Measurements from ENCODE around the gene GIPC3. TPM values are rescaled to one million over a fixed set of nuclear protein-coding genes. Genes with fewer than 3 reads are reported as not detected.

GIPC3 gene
- total RNA-seq, 1 donor from 2014 or later, result 2.2 TPM

DNA sequence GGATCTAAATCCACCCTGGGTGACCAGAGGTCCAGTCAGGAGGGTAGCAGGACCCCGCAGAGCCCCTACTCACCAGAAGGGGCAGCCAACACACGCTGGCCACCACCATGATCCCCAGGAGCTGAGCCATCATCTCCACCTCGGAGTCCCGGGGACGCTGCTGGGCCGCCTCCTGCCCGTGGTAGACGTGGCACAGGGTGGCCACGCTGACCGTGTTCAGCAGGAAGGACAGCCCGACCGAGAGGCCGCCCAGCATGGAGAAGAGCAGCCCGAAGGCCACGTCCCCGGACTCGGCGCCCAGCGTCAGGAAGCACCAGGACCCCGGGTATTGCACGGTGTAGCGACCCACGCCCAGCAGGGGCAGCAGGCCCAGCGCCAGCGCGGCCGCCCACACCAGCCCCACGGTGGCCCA lies 14.5 kb downstream of the GIPC3 start:
- H3K4me3 Mint-ChIP-seq (ENCODE audit: unreplicated experiment), result no peak overlapping the region
- peak; percentile 86 for DNase-seq (ENCODE audit: low spot score)
- H3K27ac Mint-ChIP-seq (ENCODE audit: unreplicated experiment), result no peak overlapping the region
- no peaks in the 10 kb centered on the region for H3K9me3 Mint-ChIP-seq (ENCODE audit: low read depth)
- H3K27me3 Mint-ChIP-seq (ENCODE audit: low read depth), result no peaks in the 10 kb centered on the region
- H3K36me3 Mint-ChIP-seq (ENCODE audit: low read depth), result no peaks in the 10 kb centered on the region
- H3K4me1 Mint-ChIP-seq (ENCODE audit: low read depth), result peaks cover 3% of the 10 kb centered on the region
- TF ChIP-seq, protein P1, sequence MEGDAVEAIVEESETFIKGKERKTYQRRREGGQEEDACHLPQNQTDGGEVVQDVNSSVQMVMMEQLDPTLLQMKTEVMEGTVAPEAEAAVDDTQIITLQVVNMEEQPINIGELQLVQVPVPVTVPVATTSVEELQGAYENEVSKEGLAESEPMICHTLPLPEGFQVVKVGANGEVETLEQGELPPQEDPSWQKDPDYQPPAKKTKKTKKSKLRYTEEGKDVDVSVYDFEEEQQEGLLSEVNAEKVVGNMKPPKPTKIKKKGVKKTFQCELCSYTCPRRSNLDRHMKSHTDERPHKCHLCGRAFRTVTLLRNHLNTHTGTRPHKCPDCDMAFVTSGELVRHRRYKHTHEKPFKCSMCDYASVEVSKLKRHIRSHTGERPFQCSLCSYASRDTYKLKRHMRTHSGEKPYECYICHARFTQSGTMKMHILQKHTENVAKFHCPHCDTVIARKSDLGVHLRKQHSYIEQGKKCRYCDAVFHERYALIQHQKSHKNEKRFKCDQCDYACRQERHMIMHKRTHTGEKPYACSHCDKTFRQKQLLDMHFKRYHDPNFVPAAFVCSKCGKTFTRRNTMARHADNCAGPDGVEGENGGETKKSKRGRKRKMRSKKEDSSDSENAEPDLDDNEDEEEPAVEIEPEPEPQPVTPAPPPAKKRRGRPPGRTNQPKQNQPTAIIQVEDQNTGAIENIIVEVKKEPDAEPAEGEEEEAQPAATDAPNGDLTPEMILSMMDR (IDR thresholded peaks at IDR 0.05), result peak; percentile 41

DNA sequence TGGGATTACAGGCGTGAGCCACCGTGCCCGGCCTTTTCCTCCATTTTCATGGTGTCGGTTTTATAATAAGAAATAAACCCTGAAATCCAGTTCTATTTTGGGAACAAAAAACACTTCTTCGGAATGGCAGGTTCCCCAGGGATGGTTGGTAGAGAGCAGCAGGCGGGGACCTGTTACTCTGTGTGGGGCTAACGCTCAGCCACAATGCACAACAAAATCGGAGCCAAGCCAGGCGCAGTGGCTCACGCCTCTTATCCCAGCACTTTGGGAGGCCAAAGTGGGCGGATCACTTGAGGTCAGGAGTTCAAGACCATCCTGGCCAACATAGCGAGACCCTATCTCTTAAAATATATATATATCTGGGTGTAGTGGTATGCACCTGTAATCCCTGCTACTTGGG lies 15.7 kb downstream of the GIPC3 start:
- H3K9me3 Mint-ChIP-seq (ENCODE audit: low read depth), result no peaks in the 10 kb centered on the region
- H3K4me3 Mint-ChIP-seq (ENCODE audit: unreplicated experiment), result no peak overlapping the region
- H3K36me3 Mint-ChIP-seq (ENCODE audit: low read depth), result no peaks in the 10 kb centered on the region
- H3K4me1 Mint-ChIP-seq (ENCODE audit: low read depth), result peaks cover 3% of the 10 kb centered on the region
- no peaks in the 10 kb centered on the region for H3K27me3 Mint-ChIP-seq (ENCODE audit: low read depth)
- no peak for DNase-seq (ENCODE audit: low spot score)
- TF ChIP-seq, protein P1 (IDR thresholded peaks at IDR 0.05), result no peak
- H3K27ac Mint-ChIP-seq (ENCODE audit: unreplicated experiment), result no peak overlapping the region

DNA sequence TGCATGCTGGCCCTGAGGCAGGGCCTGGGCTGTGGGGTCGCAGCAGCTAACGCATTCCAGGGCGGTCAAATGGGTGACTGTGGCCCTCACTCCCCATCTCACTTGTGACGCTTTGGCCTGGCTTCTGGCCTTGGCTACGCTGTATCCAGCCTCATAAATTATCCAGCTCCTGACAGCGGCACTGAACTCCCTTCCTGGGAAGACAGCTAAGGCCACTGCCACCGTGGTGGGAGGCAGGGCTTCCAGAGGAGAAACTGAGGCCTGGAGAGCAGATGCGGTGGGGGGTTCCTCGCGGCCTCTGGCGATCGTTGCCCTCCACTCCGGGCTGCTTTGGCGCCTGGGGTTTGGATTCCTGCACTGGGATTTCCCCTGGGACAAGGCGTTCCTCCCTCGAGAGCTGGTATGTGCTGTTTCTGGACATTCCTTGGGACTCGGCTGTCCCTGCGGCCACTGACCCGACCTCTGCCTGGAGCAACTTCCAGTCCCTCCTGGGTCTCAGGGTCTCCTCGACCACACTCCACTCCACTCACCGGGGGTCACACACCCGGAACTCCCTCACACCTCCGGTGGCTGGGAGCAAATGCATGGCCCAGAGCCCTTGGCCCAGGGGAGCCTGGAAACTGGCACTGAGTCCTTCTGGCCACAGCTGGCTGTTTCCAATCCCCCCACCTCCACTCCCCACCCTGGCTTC lies 18.0 kb downstream of the GIPC3 start:
- DNase-seq (ENCODE audit: low spot score), result no peak
- TF ChIP-seq, protein P1 (IDR thresholded peaks at IDR 0.05), result no peak
- H3K4me3 Mint-ChIP-seq (ENCODE audit: unreplicated experiment), result no peak overlapping the region
- H3K36me3 Mint-ChIP-seq (ENCODE audit: low read depth), result no peaks in the 10 kb centered on the region
- H3K9me3 Mint-ChIP-seq (ENCODE audit: low read depth), result no peaks in the 10 kb centered on the region
- H3K4me1 Mint-ChIP-seq (ENCODE audit: low read depth), result peaks cover 16% of the 10 kb centered on the region
- no peaks in the 10 kb centered on the region for H3K27me3 Mint-ChIP-seq (ENCODE audit: low read depth)
- no peak overlapping the region for H3K27ac Mint-ChIP-seq (ENCODE audit: unreplicated experiment)

DNA sequence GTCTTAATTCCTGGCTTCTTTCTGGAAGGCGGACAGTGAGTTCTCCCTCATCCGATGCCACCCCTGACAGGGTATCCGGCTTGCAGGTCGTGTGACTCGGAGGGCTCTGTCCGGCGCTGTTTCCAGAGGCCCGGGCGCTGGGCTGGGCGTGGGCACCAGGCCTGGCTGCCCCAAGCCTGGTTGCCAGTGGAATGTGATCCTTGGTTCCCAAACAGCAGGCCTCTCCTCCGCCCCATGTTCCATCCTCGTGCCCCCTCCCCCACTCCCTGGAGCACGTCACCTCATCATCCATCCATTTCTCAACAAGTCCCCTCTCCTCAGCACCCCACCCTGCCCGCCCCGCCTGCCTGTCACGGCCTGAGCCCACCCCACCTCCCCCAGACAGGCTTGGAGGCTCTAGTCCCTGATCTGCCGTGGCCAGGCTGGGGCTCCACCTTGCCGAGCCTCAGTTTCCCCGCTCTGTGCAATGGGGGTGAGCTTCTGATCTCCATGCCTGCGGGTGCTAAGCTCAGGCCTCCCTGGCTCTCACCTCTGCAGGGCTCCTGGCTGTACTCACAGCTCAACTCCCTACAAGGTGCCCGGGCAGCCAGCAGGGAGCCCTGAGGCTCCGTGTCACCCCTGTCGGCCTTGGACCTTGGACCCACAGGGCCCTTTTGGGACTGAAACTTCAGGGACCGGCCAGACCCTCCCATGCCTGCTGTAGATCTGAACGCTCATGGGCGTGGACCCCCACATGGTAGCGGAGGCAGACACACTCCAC lies 19.1 kb downstream of the GIPC3 start:
- Mint-ChIP-seq H3K9me3 (ENCODE audit: low read depth) (no peaks in the 10 kb centered on the region), H3K4me3 (ENCODE audit: unreplicated experiment) (no peak overlapping the region), H3K36me3 (ENCODE audit: low read depth) (no peaks in the 10 kb centered on the region), H3K4me1 (ENCODE audit: low read depth) (peaks cover 23% of the 10 kb centered on the region), H3K27ac (ENCODE audit: unreplicated experiment) (no peak overlapping the region), H3K27me3 (ENCODE audit: low read depth) (no peaks in the 10 kb centered on the region)
- TF ChIP-seq, protein P1 (IDR thresholded peaks at IDR 0.05), result no peak
- DNase-seq (ENCODE audit: low spot score), result no peak

DNA sequence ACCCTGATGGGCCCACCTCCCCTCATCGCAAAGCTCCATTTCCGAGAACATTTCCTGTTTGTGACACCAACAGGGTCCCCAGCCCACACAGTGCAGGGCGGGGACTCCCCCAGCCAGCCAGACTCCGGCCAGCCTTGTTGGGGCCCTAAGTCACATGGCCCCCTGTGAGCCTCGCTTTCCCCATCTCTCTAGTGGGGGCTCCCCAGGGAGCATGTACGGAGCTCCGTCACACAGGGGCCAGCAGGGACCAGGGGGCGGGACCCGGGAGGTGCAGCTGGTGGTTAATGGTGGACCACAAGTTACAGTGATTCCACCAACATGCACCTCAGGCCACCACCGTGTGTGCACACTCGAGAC lies 19.7 kb downstream of the GIPC3 start:
- Mint-ChIP-seq H3K9me3 (ENCODE audit: low read depth) (no peaks in the 10 kb centered on the region), H3K4me1 (ENCODE audit: low read depth) (peaks cover 27% of the 10 kb centered on the region), H3K4me3 (ENCODE audit: unreplicated experiment) (no peak overlapping the region), H3K27me3 (ENCODE audit: low read depth) (no peaks in the 10 kb centered on the region), H3K36me3 (ENCODE audit: low read depth) (no peaks in the 10 kb centered on the region), H3K27ac (ENCODE audit: unreplicated experiment) (no peak overlapping the region)
- TF ChIP-seq, protein P1 (IDR thresholded peaks at IDR 0.05), result no peak
- DNase-seq (ENCODE audit: low spot score), result no peak

Measured in chondrocyte (in vitro differentiated cells).